ENCODE data around the gene GALNT14.

GALNT14 gene

DNA sequence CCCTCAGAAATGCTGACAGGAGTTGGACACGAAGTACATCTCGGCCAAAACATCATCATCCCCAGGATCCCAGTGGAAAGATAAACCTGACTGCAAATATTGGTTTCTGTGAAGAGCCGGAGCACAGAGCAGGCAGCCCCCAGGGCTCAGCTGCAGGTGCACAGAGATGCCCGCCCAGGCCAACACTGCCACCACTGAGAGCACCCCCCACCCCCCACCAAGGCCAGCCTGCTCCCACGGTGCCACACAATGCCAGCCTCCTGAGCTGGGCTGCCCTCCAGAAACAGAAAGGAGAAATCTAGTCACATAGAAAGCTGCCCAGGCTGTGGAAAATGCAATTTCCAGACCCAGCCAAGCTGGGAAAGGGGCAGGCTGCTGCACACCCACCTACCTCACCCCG lies 71.7 kb downstream of the GALNT14 start:
- TF ChIP-seq GATA3 (IDR thresholded peaks at IDR 0.05; ENCODE audit: low read depth, low read length) (no peak), GATA2 (IDR thresholded peaks at IDR 0.05; ENCODE audit: low read depth, low read length) (no peak)

DNA sequence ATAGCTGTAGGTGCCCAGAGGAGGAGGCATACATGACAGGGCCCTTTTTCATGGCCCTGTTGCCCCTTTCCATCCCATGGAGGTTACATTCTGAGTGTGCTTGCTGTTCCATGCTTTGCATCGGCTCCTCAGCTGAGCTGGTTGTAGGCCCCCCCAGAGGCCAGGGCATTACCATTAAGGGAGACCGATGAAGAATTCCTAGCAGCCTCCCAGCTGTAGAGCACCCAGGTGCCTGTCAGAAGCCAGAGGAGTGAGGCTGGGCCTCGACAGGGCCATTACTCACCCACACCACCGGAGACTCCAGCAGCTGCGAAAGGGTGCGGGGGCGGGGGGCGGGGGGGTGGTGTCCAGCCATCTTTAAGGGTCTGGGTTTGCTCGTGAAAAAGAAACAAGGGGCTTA lies 72.2 kb downstream of the GALNT14 start:
- TF ChIP-seq GATA3 (IDR thresholded peaks at IDR 0.05; ENCODE audit: low read depth, low read length) = no peak
- no peak for TF ChIP-seq GATA2 (IDR thresholded peaks at IDR 0.05; ENCODE audit: low read depth, low read length)

DNA sequence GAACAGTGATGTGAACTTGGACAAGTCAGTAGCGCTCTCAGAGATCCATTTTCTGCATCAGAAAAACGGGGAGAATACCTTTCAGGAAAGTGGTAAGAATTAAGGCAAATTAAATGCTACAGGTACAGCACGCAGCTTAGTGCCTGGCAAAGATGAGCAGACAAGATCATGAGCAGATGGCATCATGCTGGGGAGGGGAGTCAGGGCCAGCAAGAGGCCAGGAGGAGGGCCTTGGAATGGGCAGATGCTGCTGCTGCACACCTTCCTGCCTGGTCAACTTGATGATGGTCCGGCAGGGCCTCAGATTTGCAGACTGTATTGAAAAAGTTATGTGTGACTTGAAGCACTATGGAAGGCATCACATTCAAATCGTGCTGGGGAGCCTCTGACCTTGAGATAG lies 72.9 kb downstream of the GALNT14 start:
- TF ChIP-seq GATA2 (IDR thresholded peaks at IDR 0.05; ENCODE audit: low read depth, low read length) = no peak
- TF ChIP-seq GATA3 (IDR thresholded peaks at IDR 0.05; ENCODE audit: low read depth, low read length) = no peak

DNA sequence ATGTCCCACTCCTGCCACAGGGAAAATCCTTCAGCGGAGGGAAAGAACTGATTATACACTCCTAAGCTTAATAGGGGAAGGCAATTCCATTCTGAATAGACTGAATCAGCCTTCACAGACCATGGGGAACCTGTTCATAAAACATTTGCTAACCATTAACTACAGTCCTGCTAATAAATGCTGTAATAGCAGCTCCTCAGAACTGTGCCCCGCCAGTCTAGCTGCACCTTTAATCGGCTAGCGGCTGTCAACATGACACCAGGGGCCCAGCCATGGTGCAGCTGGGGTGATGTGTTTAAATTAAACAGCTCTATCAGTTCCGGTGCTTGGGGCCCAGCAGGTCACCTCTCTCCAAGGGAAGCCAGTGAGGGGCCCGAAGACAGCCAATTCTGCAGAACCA lies 77.8 kb downstream of the GALNT14 start:
- no peak for TF ChIP-seq GATA2 (IDR thresholded peaks at IDR 0.05; ENCODE audit: low read depth, low read length)
- TF ChIP-seq GATA3 (IDR thresholded peaks at IDR 0.05; ENCODE audit: low read depth, low read length) = no peak

DNA sequence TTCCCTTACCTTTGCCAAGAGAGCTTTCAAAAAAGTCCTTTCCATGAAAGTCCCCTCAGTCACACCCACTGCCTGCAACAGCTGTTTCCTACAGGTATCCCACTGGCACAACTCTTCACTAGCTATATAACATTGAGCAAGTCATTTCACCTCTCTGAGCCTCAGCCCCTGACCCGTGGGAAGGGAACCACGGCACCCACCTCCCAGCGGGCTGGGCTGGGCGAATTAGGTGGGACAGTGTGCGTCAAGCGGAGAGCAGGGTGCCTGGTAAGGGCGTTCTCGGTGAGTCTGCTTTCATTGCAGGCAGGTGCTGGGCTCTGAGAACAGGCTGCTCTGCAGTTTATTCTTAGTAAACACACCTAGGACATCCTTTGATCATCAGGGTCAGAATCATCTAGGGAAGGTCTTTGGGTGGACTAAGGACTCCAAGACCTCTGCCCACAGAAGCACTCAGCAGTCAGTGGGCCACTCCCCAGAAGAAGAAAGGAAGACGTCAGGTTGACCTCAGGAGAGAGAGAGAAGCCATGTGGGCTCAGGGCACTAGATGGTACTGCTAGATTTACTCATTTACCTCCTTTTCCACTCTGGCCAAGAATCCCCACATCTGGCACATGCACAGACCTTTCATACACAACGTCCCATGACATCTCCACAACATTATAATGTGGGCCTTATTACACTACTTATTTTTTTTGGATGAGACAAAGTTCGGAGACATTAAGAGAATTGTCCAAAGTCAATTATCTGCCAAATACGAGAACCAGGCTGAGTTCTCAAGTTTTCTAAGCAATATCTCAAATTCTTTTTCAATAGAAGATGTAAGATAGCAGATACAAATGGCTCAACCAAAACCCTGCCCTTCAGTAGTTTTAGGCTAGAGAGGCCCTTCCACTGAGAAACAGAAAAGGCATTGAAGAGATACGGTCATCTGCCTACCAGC lies 79.9 kb downstream of the GALNT14 start:
- TF ChIP-seq GATA2 (IDR thresholded peaks at IDR 0.05; ENCODE audit: low read depth, low read length) = no peak
- TF ChIP-seq GATA3 (IDR thresholded peaks at IDR 0.05; ENCODE audit: low read depth, low read length) = no peak

DNA sequence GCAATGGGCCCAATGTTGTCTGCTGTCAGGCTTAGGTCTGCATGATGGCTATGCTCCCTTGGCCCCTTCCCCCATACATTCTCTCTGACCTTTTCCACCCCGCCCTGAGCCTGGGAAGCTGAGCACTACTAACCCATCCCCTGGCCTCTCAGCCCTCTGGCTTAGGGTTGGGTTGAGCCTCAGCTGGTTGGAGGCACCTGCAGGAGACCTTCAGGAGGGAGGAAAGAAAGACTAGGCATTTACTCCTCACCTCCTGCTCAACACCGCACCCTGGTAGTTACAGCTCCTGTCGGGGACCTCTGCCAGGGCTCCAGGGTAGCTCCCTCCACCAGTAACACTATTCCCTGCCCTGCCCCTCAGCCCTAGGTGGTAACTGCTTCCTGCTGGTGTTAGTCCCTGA lies 80.5 kb downstream of the GALNT14 start:
- no peak for TF ChIP-seq GATA2 (IDR thresholded peaks at IDR 0.05; ENCODE audit: low read depth, low read length)

DNA sequence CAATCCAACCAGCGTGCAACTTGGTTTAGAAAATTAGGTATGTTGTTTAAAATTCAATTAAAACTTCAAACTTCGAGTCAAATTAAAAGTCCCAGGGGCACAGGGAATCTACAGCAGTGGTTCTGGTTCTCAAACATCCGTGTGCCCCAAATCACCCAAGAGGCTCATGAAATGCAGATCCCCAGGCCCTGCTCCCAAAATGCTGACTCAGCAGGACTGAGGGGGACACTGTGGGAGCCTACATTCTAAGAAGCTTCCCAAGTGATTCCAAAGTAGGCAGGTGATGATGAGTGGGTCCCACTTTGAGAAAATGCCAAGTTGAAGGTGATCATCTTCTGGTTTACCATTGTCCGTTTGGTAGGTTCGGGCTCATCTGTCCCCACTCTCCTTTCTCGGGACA lies 82.3 kb downstream of the GALNT14 start:
- no peak for TF ChIP-seq GATA3 (IDR thresholded peaks at IDR 0.05; ENCODE audit: low read depth, low read length)
- no peak for TF ChIP-seq GATA2 (IDR thresholded peaks at IDR 0.05; ENCODE audit: low read depth, low read length)

DNA sequence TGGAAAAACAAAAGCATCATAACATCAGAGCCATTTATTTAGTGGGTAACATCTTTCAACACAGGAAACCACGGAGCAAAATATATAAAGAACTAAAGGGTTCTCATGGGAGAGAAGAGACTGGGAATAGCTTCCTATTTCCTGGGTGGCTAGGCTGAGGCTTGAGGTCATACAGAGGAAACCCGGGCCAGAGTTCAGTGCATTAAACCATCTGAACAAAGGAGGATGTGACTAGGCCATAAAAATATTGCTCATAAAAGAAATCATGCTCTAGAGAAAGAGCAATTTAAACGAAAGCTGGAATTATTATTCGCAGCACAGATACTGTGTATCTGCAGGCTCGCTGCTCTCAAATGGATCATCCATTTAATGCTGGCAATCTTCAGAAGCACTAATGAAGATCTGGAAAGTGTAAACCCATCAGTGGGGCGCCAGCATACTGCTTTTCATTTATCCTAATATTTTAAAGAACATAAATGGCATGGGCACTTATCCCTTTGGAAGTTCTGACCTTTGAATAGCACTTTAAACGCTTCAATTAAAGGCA lies 83.3 kb downstream of the GALNT14 start:
- TF ChIP-seq GATA2 (IDR thresholded peaks at IDR 0.05; ENCODE audit: low read depth, low read length) = no peak

DNA sequence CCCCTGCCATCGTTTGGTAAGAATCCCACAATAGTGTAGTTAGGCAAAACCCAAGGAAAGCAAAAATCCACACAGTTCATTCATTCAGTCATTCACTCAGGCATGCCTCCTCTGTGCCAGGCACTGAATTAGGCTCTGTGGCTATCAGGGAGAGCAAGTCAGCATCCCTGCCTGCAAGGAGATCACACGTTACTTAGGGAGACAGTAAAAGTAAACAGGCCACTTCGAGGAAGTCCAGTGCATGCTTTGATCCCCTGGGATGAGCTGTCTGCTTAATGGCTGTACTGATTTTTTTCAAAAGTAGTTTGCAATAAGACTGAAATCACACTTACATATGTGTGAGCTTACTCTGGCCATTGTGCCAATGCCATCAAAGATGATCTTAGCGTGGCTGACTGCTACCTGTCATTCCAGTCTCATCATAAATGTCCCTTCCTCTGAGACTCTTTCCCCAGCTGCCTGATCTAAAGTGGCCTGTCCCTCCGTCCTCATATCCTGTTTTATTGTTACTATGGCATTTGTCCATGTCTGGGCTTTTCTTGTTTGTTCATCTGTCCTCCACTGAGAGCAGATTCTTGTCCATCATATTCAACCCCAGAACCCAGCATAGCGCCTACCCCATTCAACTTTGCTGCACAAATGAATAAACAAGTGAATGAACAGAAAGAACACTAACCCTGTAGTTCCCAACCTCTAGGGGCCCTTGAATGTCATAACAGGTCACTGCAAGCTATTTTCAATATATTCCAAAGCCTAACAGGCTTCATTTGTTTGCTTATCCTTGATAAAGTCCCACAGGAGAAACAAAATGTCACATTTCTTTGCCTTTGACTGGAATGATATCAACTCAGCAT lies 84.1 kb downstream of the GALNT14 start:
- no peak for TF ChIP-seq GATA3 (IDR thresholded peaks at IDR 0.05; ENCODE audit: low read depth, low read length)
- no peak for TF ChIP-seq GATA2 (IDR thresholded peaks at IDR 0.05; ENCODE audit: low read depth, low read length)

DNA sequence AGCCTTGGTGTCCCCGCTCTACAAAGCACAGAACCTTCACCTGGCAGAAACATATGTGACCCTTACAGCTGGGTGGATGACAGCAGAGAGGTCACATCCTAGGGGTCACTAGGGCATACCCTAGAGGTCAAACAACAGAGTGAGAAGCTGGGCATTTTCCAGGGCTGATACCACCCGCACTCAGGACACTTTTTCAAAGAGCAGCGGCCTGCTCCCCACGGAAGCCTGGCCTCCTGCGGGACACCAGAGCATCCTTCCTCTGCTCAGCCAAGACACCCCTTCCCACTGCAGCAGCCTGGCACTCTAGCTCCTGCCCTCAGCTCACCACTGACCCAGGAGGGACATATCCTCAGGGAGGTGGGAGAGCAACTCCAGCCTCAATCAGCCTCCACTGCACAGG lies 86.0 kb downstream of the GALNT14 start:
- TF ChIP-seq GATA3 (IDR thresholded peaks at IDR 0.05; ENCODE audit: low read depth, low read length) (no peak), GATA2 (IDR thresholded peaks at IDR 0.05; ENCODE audit: low read depth, low read length) (no peak)

DNA sequence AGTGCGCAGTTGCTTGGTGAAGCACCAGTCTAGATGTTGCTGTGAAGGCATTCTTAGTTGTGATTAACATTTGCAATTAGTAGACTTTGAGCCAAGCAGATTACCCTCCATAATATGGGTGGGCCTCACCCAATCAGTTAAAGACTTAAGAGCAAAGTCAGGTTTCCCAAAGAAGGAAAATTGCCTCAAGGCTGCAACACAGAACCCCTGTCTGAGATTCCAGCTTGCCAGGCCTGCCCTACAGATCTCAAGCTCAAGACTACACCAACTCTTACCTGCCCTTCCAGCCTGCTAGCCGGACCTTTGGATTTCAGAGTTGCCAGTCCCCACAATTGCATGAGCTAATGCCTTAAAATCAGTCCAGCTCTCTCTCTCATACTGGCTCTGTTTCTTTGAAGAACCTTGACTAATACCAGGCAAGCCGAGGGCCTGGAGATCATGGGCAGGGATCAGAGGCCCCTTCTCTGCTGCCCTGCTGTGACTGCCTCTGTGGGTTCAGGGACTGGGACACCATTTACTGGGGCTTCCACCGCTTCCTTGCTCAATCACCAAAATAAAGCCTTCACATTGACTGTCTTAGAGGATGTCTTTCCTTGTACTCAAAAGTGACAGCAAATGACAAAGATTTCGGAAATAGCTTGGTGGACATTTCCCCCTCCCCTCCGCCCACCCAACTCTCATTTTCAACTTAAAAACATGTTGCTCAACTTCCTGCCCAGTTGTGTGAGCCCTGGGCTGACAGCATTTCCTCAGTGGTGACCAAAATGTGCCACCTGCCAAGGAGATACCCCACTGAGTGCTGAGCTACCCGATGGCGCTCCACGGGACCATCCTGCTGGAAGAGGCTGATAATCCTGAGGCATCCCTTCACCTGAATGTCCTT lies 86.7 kb downstream of the GALNT14 start:
- TF ChIP-seq GATA3 (IDR thresholded peaks at IDR 0.05; ENCODE audit: low read depth, low read length) = no peak
- TF ChIP-seq GATA2 (IDR thresholded peaks at IDR 0.05; ENCODE audit: low read depth, low read length) = no peak

DNA sequence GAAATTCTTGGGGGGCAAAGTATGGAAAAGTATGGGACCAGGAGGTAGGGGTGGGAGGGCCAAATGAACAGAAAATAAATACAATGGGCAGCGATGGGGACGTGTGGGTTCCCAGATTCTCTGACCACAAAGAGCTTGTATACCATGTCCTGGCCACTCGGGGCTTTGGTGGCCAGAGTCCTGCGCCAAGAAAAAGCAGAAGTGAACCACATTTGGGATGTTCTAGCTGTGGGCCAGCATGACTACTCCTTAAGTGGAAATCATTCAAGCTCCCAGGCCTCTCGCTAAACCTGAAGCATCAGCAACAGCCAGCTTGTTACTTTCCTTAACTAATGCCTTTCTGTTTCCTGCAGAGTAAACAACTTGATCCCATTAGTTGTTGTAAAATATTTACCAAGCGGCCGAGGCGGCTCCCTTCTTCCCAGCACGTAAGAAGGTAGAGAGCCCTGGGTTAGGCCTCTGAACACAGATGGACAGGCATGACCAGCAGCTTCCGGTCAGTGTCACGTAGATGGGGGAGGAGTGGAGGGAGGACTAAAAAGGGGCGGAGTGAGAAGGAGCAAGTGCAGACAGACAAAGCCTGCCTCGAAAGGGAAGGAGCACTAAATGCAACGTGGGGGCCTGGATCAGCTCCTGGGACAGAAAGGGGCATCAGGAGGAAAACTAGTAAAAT lies 88.2 kb downstream of the GALNT14 start:
- TF ChIP-seq GATA3 (IDR thresholded peaks at IDR 0.05; ENCODE audit: low read depth, low read length) (no peak), GATA2 (IDR thresholded peaks at IDR 0.05; ENCODE audit: low read depth, low read length) (no peak)

DNA sequence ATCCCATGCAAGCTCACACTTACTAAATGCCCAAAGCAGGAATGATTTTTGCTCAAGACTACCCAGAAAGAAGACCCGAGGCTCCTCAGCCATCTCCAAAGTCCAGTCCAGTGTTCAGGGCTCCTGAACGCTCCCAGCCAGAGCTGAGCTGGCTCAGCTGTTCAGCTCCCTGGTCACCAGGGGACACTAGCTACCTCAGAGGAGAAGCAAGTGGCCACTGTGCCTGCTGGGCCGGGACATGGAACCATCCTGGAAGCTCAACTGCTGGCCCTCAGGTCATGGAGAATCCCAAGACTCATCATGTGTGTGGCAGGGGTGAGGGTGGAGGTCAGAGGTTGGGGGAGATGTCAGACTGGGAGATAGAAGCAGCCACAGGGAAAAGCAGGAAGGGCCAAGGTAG lies 89.0 kb downstream of the GALNT14 start:
- no peak for TF ChIP-seq GATA3 (IDR thresholded peaks at IDR 0.05; ENCODE audit: low read depth, low read length)
